BJ (cell line): ENCODE data around the gene TPGS2. TPM values are rescaled to one million over a fixed set of nuclear protein-coding genes. Genes with fewer than 3 reads are reported as not detected.
A peak's percentile ranks its signal among the peaks of the same experiment; 100 is the strongest.

Experiments used
- CTCF ChIA-PET: fragments of 350-600 bp; formaldehyde crosslinking; extraction: SDS; loops from one replicate; lab custom pipeline; 2021; ENCODE audit warnings: antibody characterized with exemption, inconsistent platforms; lab: Yijun Ruan, JAX
- POLR2A ChIA-PET: fragments of 300-600 bp; sonication (Branson Sonifier 250); formaldehyde crosslinking; extraction: SDS; loops from one replicate; lab custom pipeline; 2021; ENCODE audit warnings: antibody characterized with exemption; lab: Charles Lee
- DNase-seq: peaks from one replicate; pipeline ENCODE4 v3.0.0-alpha.2; 2011; ENCODE audit warnings: low read depth
- H3K27me3 ChIP-seq: 2 replicates; pipeline ENCODE4 v1.6.0; 2011; ENCODE audit warnings: low read length; ENCODE audit not compliant: control insufficient read depth, insufficient read depth
- H3K36me3 ChIP-seq: 2 replicates; pipeline ENCODE4 v1.5.1; 2011; ENCODE audit warnings: low read length; ENCODE audit not compliant: control insufficient read depth, insufficient read depth
- H3K4me3 ChIP-seq: 2 replicates; pipeline ENCODE4 v1.5.1; 2011; ENCODE audit warnings: low read depth, mild to moderate bottlenecking, control low read depth, low read length
- CTCF ChIP-seq: IDR thresholded peaks from 2 replicates; pipeline ENCODE4 v1.5.1; 2011; ENCODE audit warnings: low read depth, mild to moderate bottlenecking, control low read depth, inconsistent platforms, low read length, moderate library complexity; ENCODE audit not compliant: insufficient read depth
- polyA plus RNA-seq: library from polyadenylated mRNA; depleted of rRNA; stranded (reverse); fragments of >200 nt; gene quantifications from 2 replicates; pipeline ENCODE4 v1.2.3, GENCODE V29; 2011

TPGS2 gene
- polyA plus RNA-seq, 1 experiment = 287 TPM

GRCh38 chr18:36759167-36759776 lies 69.5 kb downstream of the TPGS2 start:
- TF ChIP-seq CTCF = no peak
- ChIA-PET CTCF (no interaction called here), POLR2A (no interaction called here)
- Histone ChIP-seq H3K4me3 (no peak overlapping the region), H3K36me3 (peaks cover 6% of the 10 kb centered on the region), H3K27me3 (no peaks in the 10 kb centered on the region)
- DNase-seq = no peak

GRCh38 chr18:36758623-36759022 lies 70.2 kb downstream of the TPGS2 start:
- no peak for DNase-seq
- CTCF ChIA-PET = interaction anchor here (2.1 kb wide), 1 partner anchor 71 kb away, joined by 21 read pairs; no protein-coding TSS in a partner anchor
- H3K27me3 ChIP-seq = no peaks in the 10 kb centered on the region
- peaks cover 6% of the 10 kb centered on the region for H3K36me3 ChIP-seq
- POLR2A ChIA-PET = no interaction called here
- H3K4me3 ChIP-seq = no peak overlapping the region
- no peak for TF ChIP-seq CTCF

- Histone ChIP-seq H3K4me3 (no peak overlapping the region), H3K36me3 (peaks cover 6% of the 10 kb centered on the region), H3K27me3 (no peaks in the 10 kb centered on the region)
- no peak for TF ChIP-seq CTCF
- ChIA-PET POLR2A (no interaction called here), CTCF (interaction anchor here (0.7 to 2.1 kb wide), 7 partner anchors 9 to 471 kb away, joined by 3 to 21 read pairs (median 3); no protein-coding TSS in a partner anchor)
- no peak for DNase-seq
These were observed 70.8 kb downstream of the TPGS2 start for GRCh38 chr18:36757991-36758390.

GRCh38 chr18:36757081-36757480 lies 71.7 kb downstream of the TPGS2 start:
- CTCF ChIA-PET = interaction anchor here (0.7 to 2.1 kb wide), 8 partner anchors 10 to 463 kb away, joined by 3 to 21 read pairs (median 3); no protein-coding TSS in a partner anchor
- Histone ChIP-seq H3K36me3 (peaks cover 6% of the 10 kb centered on the region), H3K27me3 (no peaks in the 10 kb centered on the region), H3K4me3 (no peak overlapping the region)
- TF ChIP-seq CTCF = peak; percentile 62
- no peak for DNase-seq
- POLR2A ChIA-PET = no interaction called here

- no peak for DNase-seq
- no peak for TF ChIP-seq CTCF
- ChIA-PET CTCF (interaction anchor here (0.7 to 1.0 kb wide), 2 partner anchors 62 to 68 kb away, joined by 3 read pairs; no protein-coding TSS in a partner anchor), POLR2A (no interaction called here)
- Histone ChIP-seq H3K27me3 (no peaks in the 10 kb centered on the region), H3K36me3 (peaks cover 4% of the 10 kb centered on the region), H3K4me3 (no peak overlapping the region)
These were observed 72.6 kb downstream of the TPGS2 start for GRCh38 chr18:36756242-36756641.
